T47D (cell line): ENCODE results near the gene KLRK1.
"Not testable (repeated sequence)": the region's sequence is repeated elsewhere in the genome, so short reads cannot be mapped to it uniquely, and the experiment has no call there.

Source experiments
- DNase-seq, 2 experiments: peaks; one replicate each; pipeline versions ENCODE4 v3.0.0 to v3.0.0-alpha.2; 2011 to 2012; ENCODE audit warnings: low read depth in 1 of 2, low spot score in 1 of 2
- JUND ChIP-seq: IDR thresholded peaks from 2 replicates; pipeline ENCODE4 v1.6.1; 2012; ENCODE audit warnings: low read depth
- in situ Hi-C: cut with HindIII; loops from 2 replicates; pipeline ENCODE4 v1.10.0; 2016; ENCODE audit warnings: low sequenced_read_pairs, low pct_unique_long_range_greater_than_20kb

KLRK1 gene

GRCh38 chr12:10363914-10364814 lies 25.7 kb downstream of the KLRK1 start:
- in situ Hi-C loops: no loop called here
- DNase-seq: peak in 1 of 2 experiments; percentile 57
- no peak for TF ChIP-seq JUND

GRCh38 chr12:10363658-10363913 lies 26.3 kb downstream of the KLRK1 start:
- in situ Hi-C loops: no loop called here
- DNase-seq: no peak
- TF ChIP-seq JUND: no peak

GRCh38 chr12:10362828-10363657 lies 26.8 kb downstream of the KLRK1 start:
- DNase-seq: no peak
- in situ Hi-C loops: no loop called here
- no peak for TF ChIP-seq JUND

GRCh38 chr12:10362325-10362724 lies 27.5 kb downstream of the KLRK1 start:
- DNase-seq: peak in 1 of 2 experiments; percentile 15
- TF ChIP-seq JUND: no peak
- in situ Hi-C loops: no loop called here

GRCh38 chr12:10361622-10362021 lies 28.2 kb downstream of the KLRK1 start:
- in situ Hi-C loops: no loop called here
- no peak for TF ChIP-seq JUND
- DNase-seq: peak in 1 of 2 experiments; percentile 44

GRCh38 chr12:10361084-10361483 lies 28.8 kb downstream of the KLRK1 start:
- TF ChIP-seq JUND: no peak
- in situ Hi-C loops: no loop called here
- DNase-seq: peak in 1 of 2 experiments; percentile 88

- in situ Hi-C loops: no loop called here
- DNase-seq: no peak
- no peak for TF ChIP-seq JUND
Measured at GRCh38 chr12:10358969-10359368, 30.9 kb downstream of the KLRK1 start.

GRCh38 chr12:10358131-10358530 lies 31.7 kb downstream of the KLRK1 start:
- TF ChIP-seq JUND: no peak
- in situ Hi-C loops: no loop called here
- DNase-seq: no peak

- no peak for DNase-seq
- TF ChIP-seq JUND: no peak
- in situ Hi-C loops: no loop called here
Measured at GRCh38 chr12:10354502-10354901, 35.3 kb downstream of the KLRK1 start.

GRCh38 chr12:10354071-10354470 lies 35.8 kb downstream of the KLRK1 start:
- in situ Hi-C loops: no loop called here

GRCh38 chr12:10351457-10351856 lies 38.4 kb downstream of the KLRK1 start:
- in situ Hi-C loops, DNase-seq: not testable (repeated sequence)

More at GRCh38 chr12:10354071-10354470, 35.8 kb downstream of the KLRK1 start:
- TF ChIP-seq JUND: no peak
- no peak for DNase-seq

GRCh38 chr12:10341892-10342509 lies 47.8 kb downstream of the KLRK1 start:
- in situ Hi-C loops: no loop called here
- no peak for TF ChIP-seq JUND
- DNase-seq: no peak

GRCh38 chr12:10340946-10341345 lies 48.9 kb downstream of the KLRK1 start:
- DNase-seq, in situ Hi-C loops: not testable (repeated sequence)
